ENCODE measurements around the gene PIGV.

Gene PIGV

DNA sequence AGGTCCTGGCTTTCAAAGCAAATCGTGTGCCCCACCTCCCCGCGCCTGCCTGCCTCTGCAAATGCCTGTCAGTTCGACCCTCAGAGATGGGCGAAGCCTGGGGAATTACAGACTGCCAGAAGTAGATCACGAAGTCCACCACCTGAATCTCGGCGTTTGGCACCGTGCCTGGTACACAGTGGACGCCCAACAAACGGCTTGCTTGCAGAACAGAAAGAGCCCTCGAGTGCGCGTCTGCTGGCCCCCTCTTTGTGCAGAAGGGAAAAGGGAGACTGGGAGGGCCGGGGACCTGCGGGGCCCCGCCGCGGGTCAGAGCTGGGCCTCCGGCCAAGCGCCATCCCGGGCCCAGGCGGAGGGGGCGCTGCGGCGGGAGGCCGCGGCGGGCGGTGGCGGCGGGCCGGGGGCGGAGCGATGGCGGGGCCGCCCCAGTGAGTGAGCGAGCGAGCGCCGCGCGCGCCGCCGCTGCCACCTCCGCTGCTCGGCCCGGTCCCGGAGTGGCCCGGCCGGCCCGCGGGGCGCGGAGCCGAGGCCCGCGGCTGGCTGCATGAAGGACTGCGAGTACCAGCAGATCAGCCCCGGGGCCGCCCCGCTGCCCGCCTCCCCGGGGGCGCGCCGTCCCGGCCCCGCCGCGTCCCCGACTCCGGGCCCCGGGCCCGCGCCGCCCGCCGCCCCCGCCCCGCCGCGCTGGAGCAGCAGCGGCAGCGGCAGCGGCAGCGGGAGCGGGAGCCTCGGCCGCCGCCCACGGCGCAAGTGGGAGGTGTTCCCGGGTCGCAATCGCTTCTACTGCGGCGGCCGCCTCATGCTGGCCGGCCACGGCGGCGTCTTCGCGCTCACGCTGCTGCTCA is 38.7 kb downstream of the PIGV start, which contains the start of gene ZDHHC18:
Gene ZDHHC18 (plus strand): TSS at position 428 of the 845 bp plus-strand sequence. CDS start 117 bp downstream, at position 545.
- H3K4me3 ChIP-seq (ENCODE audit: low read depth, low read length), result peak within 1 kb of the TSS; percentile 60
- TF ChIP-seq, protein P1, sequence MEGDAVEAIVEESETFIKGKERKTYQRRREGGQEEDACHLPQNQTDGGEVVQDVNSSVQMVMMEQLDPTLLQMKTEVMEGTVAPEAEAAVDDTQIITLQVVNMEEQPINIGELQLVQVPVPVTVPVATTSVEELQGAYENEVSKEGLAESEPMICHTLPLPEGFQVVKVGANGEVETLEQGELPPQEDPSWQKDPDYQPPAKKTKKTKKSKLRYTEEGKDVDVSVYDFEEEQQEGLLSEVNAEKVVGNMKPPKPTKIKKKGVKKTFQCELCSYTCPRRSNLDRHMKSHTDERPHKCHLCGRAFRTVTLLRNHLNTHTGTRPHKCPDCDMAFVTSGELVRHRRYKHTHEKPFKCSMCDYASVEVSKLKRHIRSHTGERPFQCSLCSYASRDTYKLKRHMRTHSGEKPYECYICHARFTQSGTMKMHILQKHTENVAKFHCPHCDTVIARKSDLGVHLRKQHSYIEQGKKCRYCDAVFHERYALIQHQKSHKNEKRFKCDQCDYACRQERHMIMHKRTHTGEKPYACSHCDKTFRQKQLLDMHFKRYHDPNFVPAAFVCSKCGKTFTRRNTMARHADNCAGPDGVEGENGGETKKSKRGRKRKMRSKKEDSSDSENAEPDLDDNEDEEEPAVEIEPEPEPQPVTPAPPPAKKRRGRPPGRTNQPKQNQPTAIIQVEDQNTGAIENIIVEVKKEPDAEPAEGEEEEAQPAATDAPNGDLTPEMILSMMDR (IDR thresholded peaks at IDR 0.05; ENCODE audit: control insufficient read depth, extremely low read depth, insufficient read depth), result peak; percentile 72
- no peak for DNase-seq (ENCODE audit: low read depth)

DNA sequence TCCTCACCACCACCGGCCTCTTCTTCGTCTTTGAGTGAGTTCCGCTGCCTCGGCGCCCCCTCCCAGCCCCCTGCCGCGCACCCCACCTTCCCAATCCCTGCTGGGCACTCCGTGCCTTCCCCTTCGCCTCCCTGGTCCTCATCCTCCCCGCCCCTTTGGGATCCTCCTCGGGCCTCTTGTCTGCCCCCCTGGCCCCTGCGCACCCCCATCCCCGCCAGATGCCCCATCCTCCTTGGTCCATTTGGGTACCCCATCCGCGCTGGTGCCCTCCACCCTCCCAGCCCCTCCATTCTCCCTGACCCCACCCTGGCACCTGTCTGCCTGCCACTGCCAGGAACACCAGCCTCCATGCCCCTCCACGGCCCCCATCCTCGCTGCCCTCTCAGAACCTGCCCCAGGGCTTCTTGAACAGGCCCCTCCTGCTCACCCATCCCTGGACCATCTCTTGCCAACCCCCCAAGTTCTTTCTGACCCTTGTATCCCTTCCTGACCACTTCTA is 39.4 kb downstream of the PIGV start:
- no peak for DNase-seq (ENCODE audit: low read depth)
- H3K4me3 ChIP-seq (ENCODE audit: low read depth, low read length), result peak overlapping the region; percentile 60
- TF ChIP-seq, protein P1 (IDR thresholded peaks at IDR 0.05; ENCODE audit: control insufficient read depth, extremely low read depth, insufficient read depth), result no peak

DNA sequence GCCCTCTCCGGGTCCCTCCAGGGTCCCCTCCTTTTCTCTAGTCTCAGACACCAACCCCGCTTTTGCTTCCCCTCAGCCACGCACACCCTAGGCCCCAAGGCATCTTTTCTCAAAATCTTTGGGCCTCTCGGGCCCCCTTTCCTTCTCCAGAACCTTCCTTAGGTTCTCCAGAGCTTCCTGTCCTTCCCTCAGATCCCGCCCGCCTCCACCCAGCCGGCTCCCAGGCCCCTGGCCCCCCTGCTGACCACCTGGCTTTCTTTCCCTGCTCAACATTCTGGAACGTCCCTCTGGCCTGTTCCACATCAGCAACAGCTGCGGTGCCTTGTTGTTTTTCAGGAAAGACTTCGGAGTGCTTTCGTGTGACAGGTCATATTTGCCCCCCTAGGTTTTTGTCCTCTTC is 39.9 kb downstream of the PIGV start:
- TF ChIP-seq, protein P1 (IDR thresholded peaks at IDR 0.05; ENCODE audit: control insufficient read depth, extremely low read depth, insufficient read depth), result no peak
- DNase-seq (ENCODE audit: low read depth), result no peak

DNA sequence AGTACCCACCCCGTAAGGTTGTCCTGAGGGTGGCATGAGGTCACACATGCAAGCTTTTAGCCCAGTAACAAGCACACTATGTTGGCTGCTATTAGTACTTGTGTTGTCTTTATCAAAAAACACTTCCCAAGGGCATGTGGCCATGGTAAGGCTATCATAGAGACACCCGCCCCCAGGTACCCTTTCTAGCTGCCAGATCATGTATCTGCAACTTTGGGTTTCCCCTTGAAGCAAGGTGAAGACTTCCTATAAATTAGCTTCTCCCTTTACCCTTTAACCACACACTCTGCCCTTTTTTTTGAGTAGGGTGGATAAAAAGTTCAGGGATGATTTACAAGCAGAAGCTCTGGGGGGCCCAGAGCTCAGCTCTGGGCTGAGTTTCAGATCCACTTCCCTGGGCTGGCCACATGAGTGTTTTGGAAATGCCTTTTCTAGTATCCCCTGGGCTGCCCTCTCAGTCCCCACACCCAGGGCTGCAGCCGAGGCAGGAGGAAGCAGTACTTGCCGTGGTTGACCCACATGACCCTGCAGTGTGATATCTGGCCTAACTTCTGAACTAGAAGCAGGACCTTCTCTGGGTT is 40.8 kb downstream of the PIGV start:
- no peak overlapping the region for H3K4me3 ChIP-seq (ENCODE audit: low read depth, low read length)
- TF ChIP-seq, protein P1 (IDR thresholded peaks at IDR 0.05; ENCODE audit: control insufficient read depth, extremely low read depth, insufficient read depth), result no peak
- DNase-seq (ENCODE audit: low read depth), result no peak

More for the DNA sequence above, 39.9 kb downstream of the PIGV start:
- H3K4me3 ChIP-seq (ENCODE audit: low read depth, low read length), result peak overlapping the region; percentile 60

DNA sequence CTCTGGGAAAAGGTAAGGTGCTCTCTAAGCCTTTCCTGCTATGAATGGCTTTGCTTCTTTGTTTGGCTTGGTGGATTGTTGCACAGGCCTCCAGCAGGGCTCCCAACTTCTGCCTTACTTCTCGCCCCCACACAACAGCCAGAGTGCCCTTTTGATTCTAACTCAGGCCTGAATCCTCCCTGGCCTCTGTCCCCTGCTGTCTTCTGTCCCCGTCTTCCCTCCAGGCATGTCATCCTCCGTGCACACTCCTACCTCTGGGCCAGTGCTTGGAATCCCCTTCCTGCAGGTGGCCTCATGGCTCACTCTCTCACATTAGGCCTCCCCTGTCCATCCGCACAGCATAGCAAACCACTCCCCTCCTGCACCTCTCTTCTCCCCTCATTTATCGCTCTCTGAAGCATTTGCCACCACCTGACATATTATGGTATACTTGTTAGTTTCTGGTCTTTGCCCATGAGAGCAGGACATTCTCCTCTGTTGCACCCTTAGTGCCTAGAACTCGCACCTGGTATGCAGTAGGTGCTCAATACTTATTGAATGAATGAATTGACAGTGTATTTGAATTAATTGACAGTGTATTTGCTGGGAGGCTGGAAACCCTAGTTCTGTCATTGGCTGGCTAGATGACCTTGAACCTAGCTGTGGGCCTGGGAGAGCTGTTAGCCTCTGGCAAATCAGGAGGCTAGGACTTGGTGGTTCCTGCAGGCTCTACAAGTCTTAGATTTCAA is 41.6 kb downstream of the PIGV start:
- no peak overlapping the region for H3K4me3 ChIP-seq (ENCODE audit: low read depth, low read length)
- no peak for DNase-seq (ENCODE audit: low read depth)
- TF ChIP-seq, protein P1 (IDR thresholded peaks at IDR 0.05; ENCODE audit: control insufficient read depth, extremely low read depth, insufficient read depth), result no peak

DNA sequence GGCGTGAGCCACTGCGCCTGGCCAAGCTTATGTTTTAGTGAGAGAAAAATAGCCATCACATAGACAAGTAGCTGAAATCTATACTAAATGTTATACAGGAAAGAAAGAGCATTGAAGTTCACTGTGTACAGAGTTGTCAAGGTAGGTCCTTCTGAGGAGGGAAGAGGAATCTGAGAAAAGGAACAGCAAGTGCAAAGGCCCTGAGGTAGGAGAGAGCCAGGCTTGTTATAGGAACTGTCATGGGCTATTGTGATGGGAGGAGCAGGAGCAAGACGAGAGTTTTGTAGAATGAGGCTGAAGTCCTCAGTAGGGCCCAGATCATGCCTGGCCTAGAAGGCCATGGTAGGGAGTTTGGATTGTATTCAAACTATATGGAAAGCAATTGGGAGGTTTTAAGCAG is 43.3 kb downstream of the PIGV start:
- H3K4me3 ChIP-seq (ENCODE audit: low read depth, low read length), result no peak overlapping the region
- no peak for DNase-seq (ENCODE audit: low read depth)
- TF ChIP-seq, protein P1 (IDR thresholded peaks at IDR 0.05; ENCODE audit: control insufficient read depth, extremely low read depth, insufficient read depth), result no peak

All from LNCaP clone FGC (cell line).